Neuronal stem cell (in vitro differentiated cells): ENCODE results near the gene RNGTT.
"Not testable (repeated sequence)": the region's sequence is repeated elsewhere in the genome, so short reads cannot be mapped to it uniquely, and the experiment has no call there.

Experiments used
- DNase-seq: peaks from one replicate; pipeline ENCODE4 v3.0.0-alpha.2; 2013; ENCODE audit warnings: low spot score
- H2AFZ ChIP-seq: one replicate; pipeline ENCODE4 v1.6.1; 2013; ENCODE audit warnings: mild to moderate bottlenecking, low read length, inconsistent platforms
- H2AK5ac ChIP-seq: 2 replicates; pipeline ENCODE4 v1.6.1; 2013; ENCODE audit warnings: low read depth, mild to moderate bottlenecking, inconsistent platforms, low read length, moderate library complexity, mixed read lengths
- H2BK120ac ChIP-seq: 2 replicates; pipeline ENCODE4 v1.6.1; 2013; ENCODE audit warnings: low read depth, mild to moderate bottlenecking, inconsistent platforms, low read length, moderate library complexity, mixed read lengths
- H2BK12ac ChIP-seq: one replicate; pipeline ENCODE4 v1.6.1; 2013; ENCODE audit warnings: low read length, inconsistent platforms
- H2BK15ac ChIP-seq: 2 replicates; pipeline ENCODE4 v1.6.1; 2013; ENCODE audit warnings: mild to moderate bottlenecking, low read length, inconsistent platforms, mixed read lengths
- H2BK5ac ChIP-seq: one replicate; pipeline ENCODE4 v1.6.1; 2013; ENCODE audit warnings: inconsistent platforms, mild to moderate bottlenecking, low read length, moderate library complexity
- H3K14ac ChIP-seq: one replicate; pipeline ENCODE4 v1.6.1; 2013; ENCODE audit warnings: low read length, inconsistent platforms
- H3K18ac ChIP-seq: 2 replicates; pipeline ENCODE4 v1.6.1; 2013; ENCODE audit warnings: low read length, inconsistent platforms
- H3K23ac ChIP-seq: 2 replicates; pipeline ENCODE4 v1.6.1; 2013; ENCODE audit warnings: low read depth, mild to moderate bottlenecking, mixed read lengths, low read length, inconsistent platforms; ENCODE audit not compliant: poor library complexity
- H3K27ac ChIP-seq: replicated peaks from 3 replicates; pipeline ENCODE4 v1.5.1; 2013; ENCODE audit warnings: low read length, inconsistent platforms
- H3K27me3 ChIP-seq, 3 experiments: 2 replicates each; pipeline ENCODE4 v1.6.1; 2013; ENCODE audit warnings: low read length in 3 of 3, mild to moderate bottlenecking in 2 of 3, inconsistent platforms in 1 of 3, low read depth in 1 of 3, mixed read lengths in 1 of 3, moderate library complexity in 1 of 3; ENCODE audit not compliant: control insufficient read depth in 3 of 3, insufficient read depth in 3 of 3
- H3K36me3 ChIP-seq, 2 donors: replicated peaks in 1 of 2; 2 replicates each; pipeline ENCODE4 v1.6.1; 2013; ENCODE audit warnings: low read length in 2 of 2; ENCODE audit not compliant: control insufficient read depth in 2 of 2, insufficient read depth in 2 of 2
- H3K4ac ChIP-seq: 2 replicates; pipeline ENCODE4 v1.6.1; 2013; ENCODE audit warnings: inconsistent platforms, mild to moderate bottlenecking, low read length, moderate library complexity
- H3K4me1 ChIP-seq, 2 donors: 1 replicate in 1 of 2; 2 replicates in 1 of 2; pipeline ENCODE4 v1.6.1; 2013; ENCODE audit warnings: low read length in 2 of 2, low read depth in 1 of 2; ENCODE audit not compliant: control insufficient read depth in 2 of 2, insufficient read depth in 1 of 2
- H3K4me2 ChIP-seq: one replicate; pipeline ENCODE4 v1.6.1; 2013; ENCODE audit warnings: mild to moderate bottlenecking, low read length, inconsistent platforms; ENCODE audit not compliant: insufficient read depth, poor library complexity, severe bottlenecking
- H3K4me3 ChIP-seq, 2 donors: 2 replicates each; pipeline ENCODE4 v1.5.1; 2013; ENCODE audit warnings: low read length in 2 of 2, mild to moderate bottlenecking in 2 of 2, inconsistent platforms in 1 of 2, moderate library complexity in 1 of 2
- H3K79me1 ChIP-seq: one replicate; pipeline ENCODE4 v1.6.1; 2013; ENCODE audit warnings: low read depth, mild to moderate bottlenecking, inconsistent platforms, low read length, moderate library complexity
- H3K9ac ChIP-seq: one replicate; pipeline ENCODE4 v1.6.1; 2013; ENCODE audit warnings: mild to moderate bottlenecking, low read depth, low read length, inconsistent platforms; ENCODE audit not compliant: poor library complexity
- H3K9me3 ChIP-seq, 2 donors: replicated peaks in 1 of 2; 2 replicates each; pipeline versions ENCODE3 to v1.6.1; 2013; ENCODE audit warnings: low read length in 2 of 2, mild to moderate bottlenecking in 2 of 2, inconsistent platforms in 1 of 2, low read depth in 1 of 2, mixed read lengths in 1 of 2, moderate library complexity in 1 of 2; ENCODE audit not compliant: control insufficient read depth in 2 of 2, insufficient read depth in 1 of 2
- H4K8ac ChIP-seq: one replicate; pipeline ENCODE4 v1.6.1; 2013; ENCODE audit warnings: low read depth, mild to moderate bottlenecking, inconsistent platforms, low read length, moderate library complexity
- H4K91ac ChIP-seq: one replicate; pipeline ENCODE4 v1.6.1; 2013; ENCODE audit warnings: low read length, low read depth, mild to moderate bottlenecking, inconsistent platforms; ENCODE audit not compliant: poor library complexity
- WGBS, 2 donors: extraction: QIAGEN DNeasy Blood & Tissue Kit; methylation state at CpG; one replicate each; pipeline ENCODE4 v1.1.7; 2013; ENCODE audit warnings: missing lambda C conversion rate in 2 of 2, mixed read lengths in 1 of 2; ENCODE audit not compliant: insufficient read length in 2 of 2, insufficient replicate concordance in 1 of 2; ENCODE audit errors: extremely low coverage in 2 of 2; 5-methylcytosine and 5-hydroxymethylcytosine counted together

RNGTT gene

GRCh38 chr6:88910922-88911778 lies 52.3 kb downstream of the RNGTT start:
- H2BK5ac ChIP-seq: no peak overlapping the region
- H3K4me1 ChIP-seq: no peaks in the 10 kb centered on the region
- no peak overlapping the region for H2AFZ ChIP-seq
- no peak overlapping the region for H2AK5ac ChIP-seq
- H3K36me3 ChIP-seq: peaks cover 0 to 4% of the 10 kb centered on the region in 2 donors
- H3K9ac ChIP-seq: no peak overlapping the region
- WGBS, 2 donors: no CpG with 5 or more reads among the region's 7 CpGs
- H3K4me2 ChIP-seq: no peak overlapping the region
- no peaks in the 10 kb centered on the region for H3K27me3 ChIP-seq
- H4K91ac ChIP-seq: no peak overlapping the region
- no peak overlapping the region for H3K14ac ChIP-seq
- H3K9me3 ChIP-seq: peaks cover 0 to 9% of the 10 kb centered on the region in 2 donors
- H3K79me1 ChIP-seq: peaks cover 6% of the 10 kb centered on the region
- H2BK12ac ChIP-seq: no peak overlapping the region
- H2BK15ac ChIP-seq: no peak overlapping the region
- no peak overlapping the region for H3K4ac ChIP-seq
- no peak overlapping the region for H2BK120ac ChIP-seq
- H3K27ac ChIP-seq: no peak overlapping the region
- no peak for DNase-seq
- H3K23ac ChIP-seq: no peak overlapping the region
- no peak overlapping the region for H4K8ac ChIP-seq
- H3K18ac ChIP-seq: no peak overlapping the region
- no peak overlapping the region for H3K4me3 ChIP-seq

- WGBS, 2 donors: no CpG with 5 or more reads among the region's 9 CpGs
Observed at GRCh38 chr6:88908598-88909548, 54.5 kb downstream of the RNGTT start.

GRCh38 chr6:88907148-88907547 lies 56.3 kb downstream of the RNGTT start:
- not testable (repeated sequence) for H3K9me3 ChIP-seq, DNase-seq, H3K4me3 ChIP-seq, H2AK5ac ChIP-seq, H2BK12ac ChIP-seq, H3K4me1 ChIP-seq, H3K4ac ChIP-seq, H3K23ac ChIP-seq, H2AFZ ChIP-seq, H3K27ac ChIP-seq, H3K18ac ChIP-seq, H2BK5ac ChIP-seq, H2BK120ac ChIP-seq, H3K9ac ChIP-seq, H4K8ac ChIP-seq, H4K91ac ChIP-seq, H3K79me1 ChIP-seq, H3K4me2 ChIP-seq, H3K14ac ChIP-seq, H2BK15ac ChIP-seq, H3K27me3 ChIP-seq
- H3K36me3 ChIP-seq: peaks cover 6 to 36% of the 10 kb centered on the region in 2 donors
- no CpG with 5 or more reads among the region's 2 CpGs for WGBS, 2 donors

More at GRCh38 chr6:88908598-88909548, 54.5 kb downstream of the RNGTT start:
- no peak overlapping the region for H3K23ac ChIP-seq
- H2BK15ac ChIP-seq: no peak overlapping the region
- H3K4me1 ChIP-seq: no peaks in the 10 kb centered on the region
- H3K9me3 ChIP-seq: peaks cover 0 to 5% of the 10 kb centered on the region in 2 donors
- H3K36me3 ChIP-seq: peaks cover 2 to 21% of the 10 kb centered on the region in 2 donors
- H2BK12ac ChIP-seq: no peak overlapping the region
- no peak overlapping the region for H4K91ac ChIP-seq
- no peak overlapping the region for H2BK120ac ChIP-seq
- H3K4ac ChIP-seq: peak overlapping the region; percentile 29
- no peak overlapping the region for H2AFZ ChIP-seq
- peaks cover 6% of the 10 kb centered on the region for H3K79me1 ChIP-seq
- no peak overlapping the region for H4K8ac ChIP-seq
- H3K18ac ChIP-seq: peak overlapping the region; percentile 35
- peak overlapping the region; percentile 31 for H3K14ac ChIP-seq
- H3K27me3 ChIP-seq: no peaks in the 10 kb centered on the region
- H3K9ac ChIP-seq: peak overlapping the region; percentile 7
- H3K4me3 ChIP-seq: no peak overlapping the region
- no peak overlapping the region for H3K4me2 ChIP-seq
- DNase-seq: no peak
- H2BK5ac ChIP-seq: peak overlapping the region; percentile 84
- H2AK5ac ChIP-seq: no peak overlapping the region
- no peak overlapping the region for H3K27ac ChIP-seq
